Mesenchymal stem cell (in vitro differentiated cells and primary cell): ENCODE measurements around the gene MMP21.

Experiments
- DNase-seq: peaks from one replicate; pipeline ENCODE4 v3.0.0-alpha.2; 2013
- H2AFZ ChIP-seq: one replicate; pipeline ENCODE4 v1.6.1; 2013; ENCODE audit warnings: low read depth, mild to moderate bottlenecking, control low read depth, inconsistent platforms, low read length, moderate library complexity
- H2AK5ac ChIP-seq: 2 replicates; pipeline ENCODE4 v1.6.1; 2013; ENCODE audit warnings: low read length, moderate library complexity, mild to moderate bottlenecking, inconsistent platforms; ENCODE audit not compliant: severe bottlenecking
- H2BK120ac ChIP-seq: one replicate; pipeline ENCODE4 v1.6.1; 2013; ENCODE audit warnings: low read depth, mild to moderate bottlenecking, inconsistent platforms, low read length, moderate library complexity
- H2BK12ac ChIP-seq, 2 experiments: one replicate each; pipeline ENCODE4 v1.6.1; 2013; ENCODE audit warnings: inconsistent platforms in 2 of 2, low read length in 2 of 2, mild to moderate bottlenecking in 2 of 2, moderate library complexity in 2 of 2, control low read depth in 1 of 2
- H2BK15ac ChIP-seq: one replicate; pipeline ENCODE4 v1.6.1; 2013; ENCODE audit warnings: mild to moderate bottlenecking, low read depth, inconsistent platforms; ENCODE audit not compliant: poor library complexity, severe bottlenecking
- H2BK5ac ChIP-seq: 2 replicates; pipeline ENCODE4 v1.6.1; 2013; ENCODE audit warnings: low read depth, mild to moderate bottlenecking, low read length, control low read depth, inconsistent platforms; ENCODE audit not compliant: poor library complexity, severe bottlenecking
- H3K14ac ChIP-seq, 2 experiments: one replicate each; pipeline ENCODE4 v1.6.1; 2013; ENCODE audit warnings: inconsistent platforms in 2 of 2, low read length in 2 of 2, control low read depth in 1 of 2, mild to moderate bottlenecking in 1 of 2, moderate library complexity in 1 of 2
- H3K18ac ChIP-seq, 2 experiments: one replicate each; pipeline ENCODE4 v1.6.1; 2013; ENCODE audit warnings: inconsistent platforms in 2 of 2, low read length in 2 of 2, control low read depth in 1 of 2, low read depth in 1 of 2, mild to moderate bottlenecking in 1 of 2
- H3K23ac ChIP-seq, 2 experiments: one replicate each; pipeline ENCODE4 v1.6.1; 2013; ENCODE audit warnings: inconsistent platforms in 2 of 2, low read length in 2 of 2, mild to moderate bottlenecking in 2 of 2, moderate library complexity in 2 of 2, control low read depth in 1 of 2
- H3K27ac ChIP-seq: 2 replicates; pipeline ENCODE4 v1.5.1; 2013; ENCODE audit warnings: mild to moderate bottlenecking, moderate library complexity, low read length, control low read depth, inconsistent platforms; ENCODE audit not compliant: poor library complexity, severe bottlenecking
- H3K27me3 ChIP-seq, 2 experiments: 2 replicates each; pipeline versions ENCODE4 v1.6.1 to v1.7.0; 2013; ENCODE audit warnings: low read length in 2 of 2, mild to moderate bottlenecking in 2 of 2, moderate library complexity in 2 of 2, control low read depth in 1 of 2, inconsistent platforms in 1 of 2; ENCODE audit not compliant: control insufficient read depth in 1 of 2, insufficient read depth in 1 of 2
- H3K36me3 ChIP-seq, 2 experiments: 2 replicates each; pipeline versions ENCODE4 v1.6.1 to v1.7.0; 2013; ENCODE audit warnings: low read length in 2 of 2, control low read depth in 1 of 2, inconsistent platforms in 1 of 2, low read depth in 1 of 2, mild to moderate bottlenecking in 1 of 2; ENCODE audit not compliant: insufficient read depth in 2 of 2, control insufficient read depth in 1 of 2
- H3K4ac ChIP-seq, 2 experiments: one replicate each; pipeline ENCODE4 v1.6.1; 2013; ENCODE audit warnings: inconsistent platforms in 2 of 2, low read length in 2 of 2, mild to moderate bottlenecking in 2 of 2, moderate library complexity in 2 of 2, control low read depth in 1 of 2, low read depth in 1 of 2
- H3K4me1 ChIP-seq: 2 replicates; pipeline ENCODE4 v1.6.1; 2013; ENCODE audit warnings: low read depth, low read length, control low read depth; ENCODE audit not compliant: control insufficient read depth, insufficient read depth
- H3K4me2 ChIP-seq: 2 replicates; pipeline ENCODE4 v1.6.1; 2013; ENCODE audit warnings: low read length, mild to moderate bottlenecking, inconsistent platforms; ENCODE audit not compliant: poor library complexity, severe bottlenecking
- H3K4me3 ChIP-seq, 2 experiments: 2 replicates each; pipeline versions ENCODE4 v1.5.1 to v1.7.0; 2013; ENCODE audit warnings: low read length in 2 of 2, mild to moderate bottlenecking in 2 of 2, control low read depth in 1 of 2, low read depth in 1 of 2; ENCODE audit not compliant: insufficient read depth in 1 of 2
- H3K79me1 ChIP-seq: replicated peaks from 2 replicates; pipeline ENCODE4 v1.6.1; 2013; ENCODE audit warnings: mild to moderate bottlenecking, control low read depth, low read length, inconsistent platforms; ENCODE audit not compliant: poor library complexity, severe bottlenecking
- H3K9ac ChIP-seq: 2 replicates; pipeline ENCODE4 v1.7.0; 2013; ENCODE audit warnings: mild to moderate bottlenecking, low read length, moderate library complexity
- H3K9me3 ChIP-seq: 2 replicates; pipeline ENCODE4 v1.7.0; 2013; ENCODE audit warnings: mild to moderate bottlenecking, low read length; ENCODE audit not compliant: control insufficient read depth
- H4K8ac ChIP-seq: one replicate; pipeline ENCODE4 v1.6.1; 2013; ENCODE audit warnings: inconsistent platforms, mild to moderate bottlenecking, low read length, moderate library complexity
- H4K91ac ChIP-seq: one replicate; pipeline ENCODE4 v1.6.1; 2013; ENCODE audit warnings: mild to moderate bottlenecking, low read length, inconsistent platforms
- WGBS: methylation state at CpG from one replicate; pipeline ENCODE4 v1.1.7; 2013; ENCODE audit warnings: mixed read lengths; 5-methylcytosine and 5-hydroxymethylcytosine counted together

The MMP21 gene

GRCh38 chr10:125792342-125793300, 17.0 kb upstream of the MMP21 start:
- WGBS: 93% methylated on average over 13 of the region's 14 CpGs
- Histone ChIP-seq H2BK120ac (no peak overlapping the region), H3K9me3 (no peaks in the 10 kb centered on the region), H3K4ac (no peak overlapping the region), H3K14ac (no peak overlapping the region), H3K4me2 (no peak overlapping the region), H4K91ac (no peak overlapping the region), H2AFZ (no peak overlapping the region), H3K18ac (no peak overlapping the region), H2BK15ac (no peak overlapping the region), H2AK5ac (no peak overlapping the region), H2BK5ac (no peak overlapping the region), H3K27ac (no peak overlapping the region), H3K9ac (no peak overlapping the region), H3K36me3 (peaks cover 58 to 83% of the 10 kb centered on the region in 2 experiments), H3K79me1 (peaks cover 4% of the 10 kb centered on the region), H4K8ac (no peak overlapping the region), H3K4me1 (peaks cover 6% of the 10 kb centered on the region), H3K23ac (peak overlapping the region in 1 of 2 experiments; percentile 73), H3K4me3 (no peak overlapping the region), H2BK12ac (no peak overlapping the region), H3K27me3 (no peaks in the 10 kb centered on the region)
- no peak for DNase-seq

GRCh38 chr10:125788156-125789034, 12.8 kb upstream of the MMP21 start:
- Histone ChIP-seq H3K27me3 (no peaks in the 10 kb centered on the region), H3K79me1 (peaks cover 2% of the 10 kb centered on the region), H3K27ac (no peak overlapping the region), H4K91ac (no peak overlapping the region), H3K4me3 (no peak overlapping the region), H3K9me3 (no peaks in the 10 kb centered on the region), H2BK120ac (no peak overlapping the region), H4K8ac (no peak overlapping the region), H3K4me1 (peaks cover 7% of the 10 kb centered on the region), H3K23ac (no peak overlapping the region), H2BK15ac (no peak overlapping the region), H3K18ac (no peak overlapping the region), H3K4me2 (no peak overlapping the region), H3K9ac (no peak overlapping the region), H2AK5ac (no peak overlapping the region), H2BK12ac (no peak overlapping the region), H2BK5ac (no peak overlapping the region), H3K14ac (no peak overlapping the region), H3K4ac (no peak overlapping the region), H3K36me3 (peaks cover 32 to 43% of the 10 kb centered on the region in 2 experiments), H2AFZ (no peak overlapping the region)
- WGBS: 94% methylated on average over 15 of the region's 17 CpGs
- no peak for DNase-seq

GRCh38 chr10:125785791-125786190, 10.2 kb upstream of the MMP21 start:
- Histone ChIP-seq H3K9me3 (no peaks in the 10 kb centered on the region), H3K27me3 (no peaks in the 10 kb centered on the region), H3K36me3 (peaks cover 20 to 23% of the 10 kb centered on the region in 2 experiments)

GRCh38 chr10:125783957-125784356, 8.3 kb upstream of the MMP21 start:
- Histone ChIP-seq H3K4me3 (no peak overlapping the region), H2BK15ac (no peak overlapping the region), H3K18ac (no peak overlapping the region), H3K27ac (no peak overlapping the region), H2AK5ac (no peak overlapping the region), H3K36me3 (peaks cover 9 to 13% of the 10 kb centered on the region in 2 experiments), H3K4ac (no peak overlapping the region), H4K91ac (no peak overlapping the region), H2AFZ (no peak overlapping the region), H2BK12ac (no peak overlapping the region), H3K4me2 (no peak overlapping the region), H3K9me3 (no peaks in the 10 kb centered on the region), H3K14ac (no peak overlapping the region), H3K79me1 (no peaks in the 10 kb centered on the region), H2BK5ac (no peak overlapping the region), H3K4me1 (peaks cover 9% of the 10 kb centered on the region), H3K27me3 (peaks cover 0 to 6% of the 10 kb centered on the region in 2 experiments), H3K9ac (no peak overlapping the region), H2BK120ac (no peak overlapping the region), H4K8ac (no peak overlapping the region), H3K23ac (no peak overlapping the region)
- DNase-seq: no peak
- WGBS: 80% methylated on average over 4 of the region's 6 CpGs

More at GRCh38 chr10:125785791-125786190, 10.2 kb upstream of the MMP21 start:
- H3K4me3 ChIP-seq: no peak overlapping the region
- H2BK5ac ChIP-seq: no peak overlapping the region
- no peak overlapping the region for H2BK120ac ChIP-seq
- H3K4me2 ChIP-seq: no peak overlapping the region
- H2BK15ac ChIP-seq: peak overlapping the region; percentile 30
- H3K9ac ChIP-seq: no peak overlapping the region
- no peaks in the 10 kb centered on the region for H3K79me1 ChIP-seq
- H3K4ac ChIP-seq: no peak overlapping the region
- DNase-seq: no peak
- WGBS: 98% methylated on average over 5 of the region's 9 CpGs
- no peak overlapping the region for H4K91ac ChIP-seq
- H3K23ac ChIP-seq: no peak overlapping the region
- H3K4me1 ChIP-seq: peaks cover 9% of the 10 kb centered on the region
- no peak overlapping the region for H3K27ac ChIP-seq
- H2AK5ac ChIP-seq: no peak overlapping the region
- H2AFZ ChIP-seq: no peak overlapping the region
- no peak overlapping the region for H2BK12ac ChIP-seq
- no peak overlapping the region for H4K8ac ChIP-seq
- H3K14ac ChIP-seq: no peak overlapping the region
- H3K18ac ChIP-seq: no peak overlapping the region
